KMS-11 (cell line): ENCODE data around the gene MYH15.

Experiments
- H2AFZ ChIP-seq: fragments of 200-600 bp; sonication (generic); 2 replicates; pipeline ENCODE4 v1.6.1; 2016; ENCODE audit warnings: antibody characterized with exemption, mixed run types, low read depth
- H3K27ac ChIP-seq: fragments of 200-600 bp; sonication (generic); 2 replicates; pipeline ENCODE4 v1.6.1; 2016; ENCODE audit warnings: mild to moderate bottlenecking, mixed run types
- H3K27me3 ChIP-seq: fragments of 200-600 bp; sonication (generic); 2 replicates; pipeline ENCODE4 v1.6.1; 2017; ENCODE audit warnings: mild to moderate bottlenecking, low read depth, mixed run types, moderate library complexity; ENCODE audit not compliant: insufficient read depth
- H3K36me3 ChIP-seq: fragments of 200-600 bp; sonication (generic); 2 replicates; pipeline ENCODE4 v1.6.1; 2017; ENCODE audit warnings: mild to moderate bottlenecking, mixed run types; ENCODE audit not compliant: insufficient read depth
- H3K4me1 ChIP-seq: fragments of 200-600 bp; sonication (generic); 2 replicates; pipeline ENCODE4 v1.6.1; 2016; ENCODE audit warnings: mild to moderate bottlenecking, low read depth, mixed run types; ENCODE audit not compliant: poor library complexity, severe bottlenecking
- H3K4me2 ChIP-seq: fragments of 200-600 bp; sonication (generic); 2 replicates; pipeline ENCODE4 v1.7.0; 2016; ENCODE audit warnings: mild to moderate bottlenecking, mixed run types
- H3K4me3 ChIP-seq: fragments of 200-600 bp; sonication (generic); IDR thresholded peaks from 2 replicates; pipeline ENCODE4 v1.6.1; 2017; ENCODE audit warnings: low read depth, low read length, mixed read lengths; ENCODE audit not compliant: insufficient read depth
- H3K79me2 ChIP-seq: fragments of 200-600 bp; sonication (generic); 2 replicates; pipeline ENCODE4 v1.6.1; 2016; ENCODE audit warnings: low read depth, mixed run types; ENCODE audit not compliant: insufficient read depth
- H3K9ac ChIP-seq: fragments of 200-600 bp; sonication (generic); 2 replicates; pipeline ENCODE4 v1.6.1; 2016; ENCODE audit warnings: mild to moderate bottlenecking, mixed run types
- H4K20me1 ChIP-seq: fragments of 200-600 bp; sonication (generic); 2 replicates; pipeline ENCODE4 v1.6.1; 2016; ENCODE audit warnings: mild to moderate bottlenecking, mixed run types; ENCODE audit not compliant: insufficient read depth
- CTCF ChIP-seq: fragments of 200-600 bp; sonication (generic); conservative IDR thresholded peaks from 2 replicates; pipeline ENCODE4 v1.6.1; 2017; ENCODE audit warnings: low read depth, mild to moderate bottlenecking, antibody characterized with exemption, low read length, moderate library complexity, mixed read lengths

MYH15 gene

GRCh38 chr3:108377384-108377783 lies 133.0 kb downstream of the MYH15 start:
- no peaks in the 10 kb centered on the region for H3K79me2 ChIP-seq
- H2AFZ ChIP-seq = no peak overlapping the region
- H4K20me1 ChIP-seq = no peaks in the 10 kb centered on the region
- H3K9ac ChIP-seq = no peak overlapping the region
- peaks cover 8% of the 10 kb centered on the region for H3K4me1 ChIP-seq
- no peak overlapping the region for H3K4me3 ChIP-seq
- TF ChIP-seq CTCF = no peak
- H3K4me2 ChIP-seq = no peak overlapping the region
- no peaks in the 10 kb centered on the region for H3K27me3 ChIP-seq
- no peaks in the 10 kb centered on the region for H3K36me3 ChIP-seq
- H3K27ac ChIP-seq = no peak overlapping the region

GRCh38 chr3:108376026-108376425 lies 134.4 kb downstream of the MYH15 start:
- no peak overlapping the region for H3K27ac ChIP-seq
- no peak for TF ChIP-seq CTCF
- no peaks in the 10 kb centered on the region for H3K36me3 ChIP-seq
- H4K20me1 ChIP-seq = no peaks in the 10 kb centered on the region
- H3K4me1 ChIP-seq = peaks cover 8% of the 10 kb centered on the region
- no peak overlapping the region for H3K9ac ChIP-seq
- no peak overlapping the region for H2AFZ ChIP-seq
- H3K79me2 ChIP-seq = no peaks in the 10 kb centered on the region
- H3K4me3 ChIP-seq = no peak overlapping the region
- H3K4me2 ChIP-seq = no peak overlapping the region
- no peaks in the 10 kb centered on the region for H3K27me3 ChIP-seq

- Histone ChIP-seq H3K9ac (no peak overlapping the region), H3K79me2 (no peaks in the 10 kb centered on the region), H3K4me3 (no peak overlapping the region), H3K4me1 (no peaks in the 10 kb centered on the region), H3K27ac (no peak overlapping the region), H3K27me3 (no peaks in the 10 kb centered on the region), H3K4me2 (no peak overlapping the region), H3K36me3 (no peaks in the 10 kb centered on the region), H2AFZ (no peak overlapping the region), H4K20me1 (no peaks in the 10 kb centered on the region)
- no peak for TF ChIP-seq CTCF
Measured at GRCh38 chr3:108359011-108359410, 151.4 kb downstream of the MYH15 start.

- Histone ChIP-seq H3K9ac (no peak overlapping the region), H3K27ac (no peak overlapping the region), H4K20me1 (no peaks in the 10 kb centered on the region), H3K4me2 (no peak overlapping the region), H3K36me3 (no peaks in the 10 kb centered on the region), H3K79me2 (no peaks in the 10 kb centered on the region), H3K4me1 (no peaks in the 10 kb centered on the region), H3K4me3 (no peak overlapping the region), H2AFZ (no peak overlapping the region), H3K27me3 (no peaks in the 10 kb centered on the region)
- no peak for TF ChIP-seq CTCF
Measured at GRCh38 chr3:108357042-108357441, 153.4 kb downstream of the MYH15 start.
